H1 (cell line): ENCODE results near the gene RAP2B. TPM values are rescaled to one million over a fixed set of nuclear protein-coding genes. Genes with fewer than 3 reads are reported as not detected.

Experiments
- BACH1 ChIP-seq: IDR thresholded peaks from 2 replicates; pipeline ENCODE4 v1.6.1; 2012; ENCODE audit warnings: low read length, improper control_type of control experiment
- BRCA1 ChIP-seq: IDR thresholded peaks from 2 replicates; pipeline ENCODE4 v1.6.1; 2012; ENCODE audit warnings: low read depth, low read length, improper control_type of control experiment
- KDM4A ChIP-seq: IDR thresholded peaks from one replicate; pipeline ENCODE4 v1.7.1; 2012; ENCODE audit warnings: low read depth, mild to moderate bottlenecking, moderate library complexity, low read length, inconsistent platforms; ENCODE audit not compliant: severe bottlenecking
- POLR2AphosphoS5 ChIP-seq: IDR thresholded peaks from 2 replicates; pipeline ENCODE4 v1.6.1; 2011; ENCODE audit warnings: low read depth, low read length
- polyA plus RNA-seq, 7 experiments: library from polyadenylated mRNA; depleted of rRNA in 3 of 7; stranded (reverse) in 5 of 7; unstranded in 2 of 7; fragments of >200 nt in 5 of 7; fragments of 200-250 nt in 2 of 7; gene quantifications; 1 replicate in 5 of 7; 2 replicates in 1 of 7; 4 replicates in 1 of 7; pipeline versions ENCODE4 v1.2.1 to v1.2.3, GENCODE V29; 2011 to 2013; ENCODE audit warnings: missing spikeins in 2 of 7, mixed read lengths in 2 of 7
- total RNA-seq: library from RNA; stranded (reverse); fragmentation: NEBNext Ultra II Directional; extraction: Animal tissue kit (Norgen Biotek cat#: 25700); gene quantifications from 2 replicates; pipeline ENCODE4 v1.2.1, GENCODE V29; 2021

The RAP2B gene
- total and polyA plus RNA-seq, 2 of the 8 experiments (the other 6 are each of a cell fraction or from before 2014, with no cell fraction given): 7.5 to 20.3 TPM

GRCh38 chr3:153146191-153147053 lies 15.6 kb upstream of the RAP2B start (continued):
- no peak for TF ChIP-seq KDM4A
- no peak for TF ChIP-seq BACH1
- TF ChIP-seq POLR2AphosphoS5: no peak
- TF ChIP-seq BRCA1: no peak
